ENCODE measurements around the gene PSMB5.

The PSMB5 gene

GRCh38 chr14:23021889-23022442, 12.7 kb downstream of the PSMB5 start:
- no peaks in the 10 kb centered on the region for H4K20me1 ChIP-seq (ENCODE audit: insufficient read depth)
- H3K79me2 ChIP-seq (ENCODE audit: insufficient read depth, low read depth): no peaks in the 10 kb centered on the region
- no peak overlapping the region for H2AFZ ChIP-seq (ENCODE audit: low read depth)
- H3K4me1 ChIP-seq (ENCODE audit: low read depth, poor library complexity, severe bottlenecking): no peaks in the 10 kb centered on the region
- H3K4me3 ChIP-seq (IDR thresholded peaks at IDR 0.05; ENCODE audit: insufficient read depth, low read depth, low read length): no peak overlapping the region
- TF ChIP-seq CTCF (conservative IDR thresholded peaks at IDR 0.05; ENCODE audit: low read depth, low read length): no peak
- no peak overlapping the region for H3K4me2 ChIP-seq
- no peaks in the 10 kb centered on the region for H3K27me3 ChIP-seq (ENCODE audit: insufficient read depth, low read depth)
- H3K9ac ChIP-seq: no peak overlapping the region
- no peak overlapping the region for H3K27ac ChIP-seq
- H3K36me3 ChIP-seq (ENCODE audit: insufficient read depth): no peaks in the 10 kb centered on the region

- Histone ChIP-seq H3K79me2 (ENCODE audit: insufficient read depth, low read depth) (no peaks in the 10 kb centered on the region), H3K36me3 (ENCODE audit: insufficient read depth) (no peaks in the 10 kb centered on the region), H3K4me1 (ENCODE audit: low read depth, poor library complexity, severe bottlenecking) (no peaks in the 10 kb centered on the region), H3K27ac (no peak overlapping the region), H4K20me1 (ENCODE audit: insufficient read depth) (no peaks in the 10 kb centered on the region), H3K9ac (no peak overlapping the region), H2AFZ (ENCODE audit: low read depth) (no peak overlapping the region), H3K4me2 (no peak overlapping the region), H3K27me3 (ENCODE audit: insufficient read depth, low read depth) (no peaks in the 10 kb centered on the region), H3K4me3 (IDR thresholded peaks at IDR 0.05; ENCODE audit: insufficient read depth, low read depth, low read length) (no peak overlapping the region)
- TF ChIP-seq CTCF (conservative IDR thresholded peaks at IDR 0.05; ENCODE audit: low read depth, low read length): no peak
Observed at GRCh38 chr14:23021434-23021833, 13.3 kb downstream of the PSMB5 start.

GRCh38 chr14:23020143-23021128, 14.3 kb downstream of the PSMB5 start:
- no peaks in the 10 kb centered on the region for H3K27me3 ChIP-seq (ENCODE audit: insufficient read depth, low read depth)
- H3K4me1 ChIP-seq (ENCODE audit: low read depth, poor library complexity, severe bottlenecking): no peaks in the 10 kb centered on the region
- no peaks in the 10 kb centered on the region for H4K20me1 ChIP-seq (ENCODE audit: insufficient read depth)
- no peak overlapping the region for H3K27ac ChIP-seq
- no peak for TF ChIP-seq CTCF (conservative IDR thresholded peaks at IDR 0.05; ENCODE audit: low read depth, low read length)
- H2AFZ ChIP-seq (ENCODE audit: low read depth): no peak overlapping the region
- H3K36me3 ChIP-seq (ENCODE audit: insufficient read depth): no peaks in the 10 kb centered on the region
- H3K4me2 ChIP-seq: no peak overlapping the region
- no peak overlapping the region for H3K4me3 ChIP-seq (IDR thresholded peaks at IDR 0.05; ENCODE audit: insufficient read depth, low read depth, low read length)
- H3K79me2 ChIP-seq (ENCODE audit: insufficient read depth, low read depth): no peaks in the 10 kb centered on the region
- no peak overlapping the region for H3K9ac ChIP-seq

GRCh38 chr14:23018107-23018506, 16.6 kb downstream of the PSMB5 start:
- Histone ChIP-seq H4K20me1 (ENCODE audit: insufficient read depth) (no peaks in the 10 kb centered on the region), H3K4me1 (ENCODE audit: low read depth, poor library complexity, severe bottlenecking) (no peaks in the 10 kb centered on the region), H2AFZ (ENCODE audit: low read depth) (no peak overlapping the region), H3K4me3 (IDR thresholded peaks at IDR 0.05; ENCODE audit: insufficient read depth, low read depth, low read length) (no peak overlapping the region), H3K36me3 (ENCODE audit: insufficient read depth) (no peaks in the 10 kb centered on the region), H3K79me2 (ENCODE audit: insufficient read depth, low read depth) (no peaks in the 10 kb centered on the region), H3K9ac (no peak overlapping the region), H3K27me3 (ENCODE audit: insufficient read depth, low read depth) (no peaks in the 10 kb centered on the region), H3K27ac (no peak overlapping the region), H3K4me2 (no peak overlapping the region)
- no peak for TF ChIP-seq CTCF (conservative IDR thresholded peaks at IDR 0.05; ENCODE audit: low read depth, low read length)

Measured in KMS-11 (cell line).